ENCODE data around the gene GYG2.

Gene GYG2

GRCh38 chrX:2871831-2872230 is 43.1 kb downstream of the GYG2 start:
- no peak overlapping the region for H3K4me3 ChIP-seq (ENCODE audit: low read length)
- no peak for DNase-seq (ENCODE audit: low read depth)
- no peak for TF ChIP-seq CTCF (conservative IDR thresholded peaks at IDR 0.05; ENCODE audit: low read depth, low read length)

DNA sequence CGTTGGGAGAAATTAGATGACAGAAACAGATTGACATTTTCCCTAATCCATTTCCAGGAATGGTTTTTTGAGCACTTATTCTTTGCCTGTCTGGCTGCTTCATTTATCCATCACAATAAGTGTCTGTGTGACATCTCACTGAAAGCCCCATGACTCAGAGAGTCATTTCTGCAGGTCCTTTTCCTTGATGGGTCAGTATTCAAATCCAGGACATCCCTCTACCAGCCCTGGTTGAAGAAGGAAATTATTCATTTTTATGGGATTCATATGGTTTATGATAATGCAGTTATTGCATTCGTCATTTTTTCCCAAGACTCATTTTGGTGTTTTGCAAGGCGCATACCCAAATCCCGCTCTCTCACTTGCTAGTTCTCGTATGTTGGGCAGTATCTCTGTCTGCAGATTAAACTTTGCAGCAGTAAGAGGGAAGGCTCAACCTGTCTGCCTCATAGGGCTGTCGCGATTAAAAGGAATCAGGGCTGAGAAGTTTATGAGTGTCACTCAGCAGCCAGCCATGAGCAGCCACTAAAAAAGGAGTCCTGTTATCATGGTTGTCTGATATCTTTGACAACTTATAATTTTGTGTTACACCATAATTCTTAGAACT is 44.0 kb downstream of the GYG2 start:
- no peak for DNase-seq (ENCODE audit: low read depth)
- no peak overlapping the region for H3K4me3 ChIP-seq (ENCODE audit: low read length)
- TF ChIP-seq CTCF (conservative IDR thresholded peaks at IDR 0.05; ENCODE audit: low read depth, low read length) = no peak

GRCh38 chrX:2874222-2875135 is 45.7 kb downstream of the GYG2 start:
- no peak for TF ChIP-seq CTCF (conservative IDR thresholded peaks at IDR 0.05; ENCODE audit: low read depth, low read length)
- H3K4me3 ChIP-seq (ENCODE audit: low read length) = no peak overlapping the region
- DNase-seq (ENCODE audit: low read depth) = no peak

GRCh38 chrX:2875136-2875481 is 46.4 kb downstream of the GYG2 start:
- TF ChIP-seq CTCF (conservative IDR thresholded peaks at IDR 0.05; ENCODE audit: low read depth, low read length) = no peak
- no peak for DNase-seq (ENCODE audit: low read depth)
- no peak overlapping the region for H3K4me3 ChIP-seq (ENCODE audit: low read length)

GRCh38 chrX:2875798-2876399 is 47.2 kb downstream of the GYG2 start:
- H3K4me3 ChIP-seq (ENCODE audit: low read length) = no peak overlapping the region
- no peak for DNase-seq (ENCODE audit: low read depth)
- TF ChIP-seq CTCF (conservative IDR thresholded peaks at IDR 0.05; ENCODE audit: low read depth, low read length) = peak; percentile 57

DNA sequence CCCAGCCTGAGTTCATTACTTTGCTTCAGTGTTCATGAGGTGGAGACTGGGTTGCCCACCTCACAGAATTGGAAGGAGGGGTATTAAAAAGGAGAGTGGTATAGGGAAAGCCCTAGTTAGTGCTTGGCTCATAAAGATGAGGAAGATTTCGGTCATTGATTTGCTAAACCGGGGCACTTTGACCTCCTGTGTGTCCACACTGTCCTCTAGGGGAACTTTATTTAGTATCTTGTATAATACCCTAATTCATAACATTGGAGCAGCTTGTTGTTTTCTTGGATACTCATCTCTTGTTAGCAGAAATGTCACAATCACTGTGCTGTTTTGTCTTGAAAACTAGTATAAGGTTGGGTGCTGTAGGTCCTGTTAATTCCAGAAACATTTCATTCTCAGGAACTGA is 49.8 kb downstream of the GYG2 start:
- no peak for DNase-seq (ENCODE audit: low read depth)
- no peak overlapping the region for H3K4me3 ChIP-seq (ENCODE audit: low read length)
- no peak for TF ChIP-seq CTCF (conservative IDR thresholded peaks at IDR 0.05; ENCODE audit: low read depth, low read length)

Measured in retinal pigment epithelial cell (primary cell).